NCI-H128 (cell line): ENCODE data around the gene FNIP1.
"Not testable (repeated sequence)": the region's sequence is repeated elsewhere in the genome, so short reads cannot be mapped to it uniquely, and the experiment has no call there.

Experiments
- DNase-seq: peaks from one replicate; lab custom pipeline; 2025; ENCODE audit not compliant: unreplicated experiment; lab: John Stamatoyannopoulos, UW

FNIP1 gene

GRCh38 chr5:131787736-131788135 is 9.1 kb downstream of the FNIP1 start:
- no peak for DNase-seq

GRCh38 chr5:131786900-131787692 is 9.7 kb downstream of the FNIP1 start:
- no peak for DNase-seq

- no peak for DNase-seq
These were observed 10.8 kb downstream of the FNIP1 start for GRCh38 chr5:131786036-131786435.

- no peak for DNase-seq
These were observed 12.9 kb downstream of the FNIP1 start for GRCh38 chr5:131783874-131784273.

GRCh38 chr5:131783357-131783756 is 13.5 kb downstream of the FNIP1 start:
- DNase-seq, result no peak

- no peak for DNase-seq
These were observed 14.1 kb downstream of the FNIP1 start for GRCh38 chr5:131782717-131783116.

- DNase-seq, result not testable (repeated sequence)
These were observed 18.7 kb downstream of the FNIP1 start for GRCh38 chr5:131778141-131778540.

GRCh38 chr5:131776450-131776849 is 20.4 kb downstream of the FNIP1 start:
- DNase-seq, result no peak

- DNase-seq, result no peak
These were observed 22.0 kb downstream of the FNIP1 start for GRCh38 chr5:131774652-131775367.

GRCh38 chr5:131773805-131774204 is 23.0 kb downstream of the FNIP1 start:
- DNase-seq, result no peak

GRCh38 chr5:131771692-131772091 is 25.1 kb downstream of the FNIP1 start:
- DNase-seq, result no peak

- DNase-seq, result no peak
These were observed 26.9 kb downstream of the FNIP1 start for GRCh38 chr5:131769961-131770360.

- DNase-seq, result no peak
These were observed 27.5 kb downstream of the FNIP1 start for GRCh38 chr5:131769336-131769735.

- DNase-seq, result no peak
These were observed 28.9 kb downstream of the FNIP1 start for GRCh38 chr5:131767891-131768290.

- DNase-seq, result no peak
These were observed 30.1 kb downstream of the FNIP1 start for GRCh38 chr5:131766689-131767088.

- DNase-seq, result no peak
These were observed 31.6 kb downstream of the FNIP1 start for GRCh38 chr5:131765261-131765660.

- no peak for DNase-seq
These were observed 32.8 kb downstream of the FNIP1 start for GRCh38 chr5:131763968-131764367.

GRCh38 chr5:131760793-131761192 is 36.0 kb downstream of the FNIP1 start:
- DNase-seq, result no peak

- no peak for DNase-seq
These were observed 37.1 kb downstream of the FNIP1 start for GRCh38 chr5:131759704-131760103.

- no peak for DNase-seq
These were observed 38.3 kb downstream of the FNIP1 start for GRCh38 chr5:131758520-131758900.

GRCh38 chr5:131757830-131758519 is 38.8 kb downstream of the FNIP1 start:
- no peak for DNase-seq

- no peak for DNase-seq
These were observed 39.9 kb downstream of the FNIP1 start for GRCh38 chr5:131756942-131757341.
